DND-41 (cell line): ENCODE results near the gene RAC2.

Experiments used
- ATAC-seq: fragments of 200-7000 bp; cut with Tn5 transposase; 3 replicates; pipeline ENCODE4 v1.9.1; 2021; ENCODE audit warnings: low read depth; ENCODE audit not compliant: insufficient read depth
- DNase-seq: peaks from one replicate; pipeline ENCODE4 v3.0.0-alpha.2; 2020
- H2AFZ ChIP-seq: 2 replicates; pipeline ENCODE4 v1.6.0; 2012; ENCODE audit warnings: low read depth, low read length
- H3K27ac ChIP-seq: 2 replicates; pipeline ENCODE4 v1.5.1; 2012; ENCODE audit warnings: low read length, inconsistent platforms
- H3K27me3 ChIP-seq: fragments of 200-600 bp; sonication (generic); 2 replicates; pipeline ENCODE4 v1.6.0; 2012; ENCODE audit warnings: low read length, mild to moderate bottlenecking, inconsistent platforms; ENCODE audit not compliant: insufficient read depth, poor library complexity
- H3K36me3 ChIP-seq: 2 replicates; pipeline ENCODE4 v1.5.1; 2012; ENCODE audit warnings: low read length, inconsistent platforms; ENCODE audit not compliant: insufficient read depth
- H3K4me1 ChIP-seq: 2 replicates; pipeline ENCODE4 v1.5.1; 2012; ENCODE audit warnings: mild to moderate bottlenecking, low read length; ENCODE audit not compliant: insufficient read depth
- H3K4me2 ChIP-seq: 2 replicates; pipeline ENCODE4 v1.6.0; 2012; ENCODE audit warnings: mild to moderate bottlenecking, moderate library complexity, low read length, inconsistent platforms; ENCODE audit not compliant: insufficient read depth
- H3K4me3 ChIP-seq, 2 experiments: fragments of 200-600 bp in 1 of 2; shearing (Covaris generic) in 1 of 2; 2 replicates each; pipeline ENCODE4 v1.5.1; 2012 to 2016; ENCODE audit warnings: inconsistent platforms in 2 of 2, low read length in 2 of 2, mild to moderate bottlenecking in 2 of 2, low read depth in 1 of 2, moderate library complexity in 1 of 2
- H3K79me2 ChIP-seq: 2 replicates; pipeline ENCODE4 v1.6.0; 2012; ENCODE audit warnings: low read length, inconsistent platforms; ENCODE audit not compliant: insufficient read depth
- H3K9ac ChIP-seq: 2 replicates; pipeline ENCODE4 v1.6.0; 2012; ENCODE audit warnings: low read depth, mild to moderate bottlenecking, inconsistent platforms, low read length, moderate library complexity
- H3K9me3 ChIP-seq: 2 replicates; pipeline ENCODE4 v1.5.1; 2012; ENCODE audit warnings: low read length, moderate library complexity, mild to moderate bottlenecking, inconsistent platforms; ENCODE audit not compliant: insufficient read depth, severe bottlenecking
- H4K20me1 ChIP-seq: 2 replicates; pipeline ENCODE4 v1.6.0; 2012; ENCODE audit warnings: low read length; ENCODE audit not compliant: insufficient read depth
- EZH2 ChIP-seq: IDR thresholded peaks from 3 replicates; pipeline ENCODE4 v1.6.1; 2012; ENCODE audit warnings: borderline replicate concordance, low read depth, mild to moderate bottlenecking, moderate library complexity, low read length, inconsistent platforms; ENCODE audit not compliant: severe bottlenecking
- TF ChIP-seq, protein P1 (sequence below): IDR thresholded peaks from 2 replicates; pipeline ENCODE4 v1.5.1; 2012; ENCODE audit warnings: borderline replicate concordance, low read length, moderate library complexity, mild to moderate bottlenecking; ENCODE audit not compliant: poor library complexity, severe bottlenecking; ENCODE audit errors: extremely low read depth

Gene RAC2

DNA sequence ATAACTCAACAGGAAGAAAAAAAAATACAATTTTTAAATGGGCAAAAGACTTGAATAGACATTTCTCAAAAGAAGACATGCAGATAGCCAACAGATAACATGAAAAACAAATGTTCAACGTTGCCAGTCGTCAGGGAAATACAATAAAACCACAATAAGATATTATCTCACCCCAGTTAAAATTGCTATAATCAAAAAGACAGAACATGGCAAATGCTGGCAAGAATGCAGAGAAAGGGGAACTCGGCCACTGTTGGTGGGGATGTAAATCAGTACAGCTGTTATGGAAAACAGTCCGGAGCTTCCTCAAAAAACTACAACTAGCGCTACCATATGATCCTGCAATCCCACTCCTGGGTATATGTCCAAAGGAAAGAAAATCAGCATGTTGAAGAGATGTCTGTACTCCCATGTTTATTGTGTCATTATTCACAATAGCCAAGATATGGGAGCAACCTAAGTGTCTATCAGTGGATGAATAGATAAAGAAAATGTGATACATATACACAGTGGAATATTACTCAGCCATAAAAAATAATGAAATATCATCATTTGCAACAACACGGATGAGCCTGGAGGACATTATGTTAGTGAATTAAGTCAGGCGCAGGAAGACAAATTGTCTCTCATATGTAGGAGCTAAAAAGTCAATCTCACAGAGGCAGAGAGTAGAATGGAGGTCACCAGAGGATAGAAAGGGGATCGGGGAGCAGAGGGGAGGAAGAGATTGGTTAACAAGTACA, 26.0 kb upstream of the RAC2 start:
- Histone ChIP-seq H3K9ac (no peak overlapping the region), H3K4me2 (no peak overlapping the region), H3K27me3 (peaks cover 14% of the 10 kb centered on the region), H3K36me3 (no peaks in the 10 kb centered on the region), H3K4me3 (no peak overlapping the region), H2AFZ (no peak overlapping the region), H4K20me1 (no peaks in the 10 kb centered on the region), H3K27ac (no peak overlapping the region), H3K79me2 (no peaks in the 10 kb centered on the region), H3K4me1 (peaks cover 7% of the 10 kb centered on the region), H3K9me3 (no peaks in the 10 kb centered on the region)
- TF ChIP-seq, protein P1, sequence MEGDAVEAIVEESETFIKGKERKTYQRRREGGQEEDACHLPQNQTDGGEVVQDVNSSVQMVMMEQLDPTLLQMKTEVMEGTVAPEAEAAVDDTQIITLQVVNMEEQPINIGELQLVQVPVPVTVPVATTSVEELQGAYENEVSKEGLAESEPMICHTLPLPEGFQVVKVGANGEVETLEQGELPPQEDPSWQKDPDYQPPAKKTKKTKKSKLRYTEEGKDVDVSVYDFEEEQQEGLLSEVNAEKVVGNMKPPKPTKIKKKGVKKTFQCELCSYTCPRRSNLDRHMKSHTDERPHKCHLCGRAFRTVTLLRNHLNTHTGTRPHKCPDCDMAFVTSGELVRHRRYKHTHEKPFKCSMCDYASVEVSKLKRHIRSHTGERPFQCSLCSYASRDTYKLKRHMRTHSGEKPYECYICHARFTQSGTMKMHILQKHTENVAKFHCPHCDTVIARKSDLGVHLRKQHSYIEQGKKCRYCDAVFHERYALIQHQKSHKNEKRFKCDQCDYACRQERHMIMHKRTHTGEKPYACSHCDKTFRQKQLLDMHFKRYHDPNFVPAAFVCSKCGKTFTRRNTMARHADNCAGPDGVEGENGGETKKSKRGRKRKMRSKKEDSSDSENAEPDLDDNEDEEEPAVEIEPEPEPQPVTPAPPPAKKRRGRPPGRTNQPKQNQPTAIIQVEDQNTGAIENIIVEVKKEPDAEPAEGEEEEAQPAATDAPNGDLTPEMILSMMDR, result no peak
- TF ChIP-seq EZH2, result no peak
- DNase-seq, result no peak
- ATAC-seq, result no peak

DNA sequence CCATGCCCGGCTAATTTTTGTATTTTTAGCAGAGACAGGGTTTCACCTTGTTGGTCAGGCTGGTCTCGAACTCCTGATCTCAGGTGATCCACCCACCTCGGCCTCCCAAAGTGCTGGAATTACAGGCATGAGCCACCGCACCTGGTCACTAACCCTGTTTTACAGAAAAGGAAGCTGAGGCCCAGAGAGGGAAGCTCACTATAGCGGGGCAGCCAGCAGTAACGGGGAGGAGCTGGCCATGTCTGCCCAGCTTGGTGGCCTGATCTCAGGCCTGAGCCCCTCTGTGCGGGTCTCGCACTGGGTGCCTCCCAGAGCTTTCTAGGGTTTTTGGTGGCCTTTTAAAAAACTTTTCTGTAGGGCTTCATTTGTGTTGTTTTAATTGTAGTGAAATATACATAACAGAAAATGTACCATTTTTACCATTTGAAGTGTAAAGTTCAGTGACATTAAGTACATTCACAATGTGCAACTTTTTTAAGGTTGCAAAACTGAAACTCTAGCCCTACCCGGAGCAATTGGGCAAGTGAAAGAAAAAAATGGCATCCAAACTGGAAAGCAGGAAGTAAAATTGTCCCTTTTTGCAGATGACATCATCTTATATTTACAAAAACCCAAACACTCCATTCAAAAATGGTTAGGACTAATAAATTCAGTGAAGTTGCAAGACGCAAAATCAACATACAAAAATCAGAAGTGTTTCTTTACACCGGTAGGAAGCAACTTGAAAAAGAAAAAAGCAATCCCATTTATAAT, 23.8 kb upstream of the RAC2 start:
- no peak overlapping the region; the same call in 1 of the 2 replicates for H3K9ac ChIP-seq
- H3K27me3 ChIP-seq, result peaks cover 14% of the 10 kb centered on the region
- ATAC-seq, result no peak
- H3K4me2 ChIP-seq, result no peak overlapping the region; the same call in 1 of the 2 replicates
- no peaks in the 10 kb centered on the region for H3K79me2 ChIP-seq
- peaks cover 7% of the 10 kb centered on the region for H3K4me1 ChIP-seq
- no peaks in the 10 kb centered on the region for H4K20me1 ChIP-seq
- H3K27ac ChIP-seq, result no peak overlapping the region
- TF ChIP-seq, protein P1, result no peak
- no peak for TF ChIP-seq EZH2
- no peak for DNase-seq
- H3K4me3 ChIP-seq, result no peak overlapping the region
- peaks cover 12% of the 10 kb centered on the region for H3K9me3 ChIP-seq
- no peak overlapping the region for H2AFZ ChIP-seq
- no peaks in the 10 kb centered on the region for H3K36me3 ChIP-seq

DNA sequence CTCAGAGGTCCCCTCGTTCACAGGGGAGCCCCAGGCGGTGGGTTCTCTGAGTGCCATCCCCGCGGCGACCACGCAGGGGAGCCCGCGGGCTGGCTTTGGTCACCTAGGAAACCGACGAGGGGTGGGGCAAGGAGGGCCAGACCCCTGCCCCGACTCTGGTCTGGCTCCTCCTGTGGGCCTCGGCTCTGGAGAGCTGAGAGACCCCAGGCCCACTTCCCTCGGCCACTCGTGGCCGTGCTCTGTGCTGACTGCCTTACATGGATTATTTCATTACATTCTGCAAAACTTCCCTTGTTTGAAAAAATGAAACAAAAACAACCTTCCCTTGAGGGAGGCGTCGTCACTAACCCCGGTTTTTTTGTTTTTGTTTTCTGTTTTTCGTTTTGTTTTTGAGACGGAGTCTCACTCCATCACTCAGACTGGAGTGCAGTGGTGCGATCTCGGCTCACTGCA, 23.1 kb upstream of the RAC2 start:
- Histone ChIP-seq H4K20me1 (no peaks in the 10 kb centered on the region), H3K4me3 (peak overlapping the region in 1 of 2 experiments; percentile 55; a peak in 2 of 4 replicates), H3K36me3 (no peaks in the 10 kb centered on the region), H3K27me3 (peaks cover 16% of the 10 kb centered on the region), H3K4me2 (peak overlapping the region; percentile 68), H3K79me2 (no peaks in the 10 kb centered on the region), H3K4me1 (peaks cover 7% of the 10 kb centered on the region), H2AFZ (peak overlapping the region; percentile 63), H3K9me3 (peaks cover 12% of the 10 kb centered on the region), H3K27ac (no peak overlapping the region), H3K9ac (peak overlapping the region; percentile 43)
- ATAC-seq (peak; percentile 94), DNase-seq (peak; percentile 66)
- TF ChIP-seq, protein P1, result peak; percentile 92
- no peak for TF ChIP-seq EZH2
